AG09309 (cell line): Measurements from ENCODE around the gene DCLK2.

ENCODE experiments used
- DNase-seq: peaks from one replicate; pipeline ENCODE4 v3.0.0-alpha.2; 2010; ENCODE audit warnings: low read depth
- H3K4me3 ChIP-seq: 2 replicates; pipeline ENCODE4 v1.5.1; 2011; ENCODE audit warnings: mild to moderate bottlenecking, low read depth, low read length, moderate library complexity; ENCODE audit not compliant: control insufficient read depth
- TF ChIP-seq, protein P1 (sequence below): IDR thresholded peaks from 2 replicates; pipeline ENCODE4 v1.5.1; 2011; ENCODE audit warnings: mild to moderate bottlenecking, low read depth, low read length, inconsistent platforms; ENCODE audit not compliant: insufficient read depth, control insufficient read depth; ENCODE audit errors: missing control alignments

DCLK2 gene

DNA sequence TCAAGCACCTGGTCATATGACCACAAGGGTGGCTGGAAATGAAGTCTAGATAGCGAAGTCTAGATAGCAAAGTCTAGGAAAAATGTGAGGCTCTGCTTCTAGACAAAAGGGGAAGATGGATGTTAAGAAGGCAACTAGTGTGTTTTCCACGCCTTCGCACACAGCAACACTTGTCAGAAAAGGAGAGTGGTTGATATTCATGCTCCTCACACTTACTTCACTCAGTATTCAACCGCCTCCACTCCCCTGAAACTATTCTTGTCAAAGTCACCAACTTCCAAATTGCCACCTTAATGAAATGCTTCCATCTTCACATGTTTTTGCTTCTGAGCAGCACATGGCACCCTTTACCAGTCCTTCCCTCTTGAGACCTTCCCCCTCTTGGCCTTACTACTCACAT lies 27.7 kb upstream of the DCLK2 start:
- DNase-seq: no peak
- TF ChIP-seq, protein P1, sequence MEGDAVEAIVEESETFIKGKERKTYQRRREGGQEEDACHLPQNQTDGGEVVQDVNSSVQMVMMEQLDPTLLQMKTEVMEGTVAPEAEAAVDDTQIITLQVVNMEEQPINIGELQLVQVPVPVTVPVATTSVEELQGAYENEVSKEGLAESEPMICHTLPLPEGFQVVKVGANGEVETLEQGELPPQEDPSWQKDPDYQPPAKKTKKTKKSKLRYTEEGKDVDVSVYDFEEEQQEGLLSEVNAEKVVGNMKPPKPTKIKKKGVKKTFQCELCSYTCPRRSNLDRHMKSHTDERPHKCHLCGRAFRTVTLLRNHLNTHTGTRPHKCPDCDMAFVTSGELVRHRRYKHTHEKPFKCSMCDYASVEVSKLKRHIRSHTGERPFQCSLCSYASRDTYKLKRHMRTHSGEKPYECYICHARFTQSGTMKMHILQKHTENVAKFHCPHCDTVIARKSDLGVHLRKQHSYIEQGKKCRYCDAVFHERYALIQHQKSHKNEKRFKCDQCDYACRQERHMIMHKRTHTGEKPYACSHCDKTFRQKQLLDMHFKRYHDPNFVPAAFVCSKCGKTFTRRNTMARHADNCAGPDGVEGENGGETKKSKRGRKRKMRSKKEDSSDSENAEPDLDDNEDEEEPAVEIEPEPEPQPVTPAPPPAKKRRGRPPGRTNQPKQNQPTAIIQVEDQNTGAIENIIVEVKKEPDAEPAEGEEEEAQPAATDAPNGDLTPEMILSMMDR: no peak
- no peak overlapping the region for H3K4me3 ChIP-seq

DNA sequence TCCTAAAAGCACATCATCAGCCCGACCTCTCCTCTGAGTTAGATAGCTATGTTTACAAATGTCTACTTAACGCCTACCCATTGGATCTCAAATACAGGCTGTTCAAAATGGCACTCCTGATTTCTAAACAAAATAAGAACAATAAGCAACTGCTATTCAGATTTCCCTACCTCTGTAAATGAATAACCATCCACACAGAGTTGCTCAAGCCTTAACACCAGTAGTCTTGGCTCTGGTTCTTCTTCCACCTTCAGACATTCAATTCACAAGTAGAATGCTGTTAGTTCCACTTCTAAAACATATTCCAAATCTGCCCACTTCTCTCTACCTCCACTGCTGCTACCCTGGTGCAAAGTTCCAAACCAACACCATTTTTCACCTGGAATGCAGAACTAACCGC lies 27.1 kb upstream of the DCLK2 start:
- no peak for DNase-seq
- H3K4me3 ChIP-seq: no peak overlapping the region
- TF ChIP-seq, protein P1: no peak

DNA sequence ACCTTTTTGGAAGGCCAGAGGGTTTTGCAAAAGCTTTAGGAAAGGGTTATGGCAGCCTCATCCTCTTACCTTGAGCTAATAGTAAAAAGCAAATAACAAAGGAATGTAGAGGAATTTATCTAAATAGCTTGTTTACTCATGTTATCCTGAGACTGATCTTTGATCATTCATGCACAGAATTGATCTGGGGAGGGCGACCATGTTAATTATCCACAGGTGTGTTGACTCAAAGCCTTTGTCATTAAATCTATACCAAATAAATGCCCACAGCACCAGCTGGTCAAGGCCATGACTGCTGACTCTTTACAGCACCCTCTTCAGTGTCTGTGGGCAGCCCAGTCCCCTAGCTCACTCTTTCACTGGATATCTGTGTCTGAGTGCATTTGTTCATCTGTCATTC lies 22.8 kb upstream of the DCLK2 start:
- no peak overlapping the region for H3K4me3 ChIP-seq
- DNase-seq: no peak
- TF ChIP-seq, protein P1: no peak

DNA sequence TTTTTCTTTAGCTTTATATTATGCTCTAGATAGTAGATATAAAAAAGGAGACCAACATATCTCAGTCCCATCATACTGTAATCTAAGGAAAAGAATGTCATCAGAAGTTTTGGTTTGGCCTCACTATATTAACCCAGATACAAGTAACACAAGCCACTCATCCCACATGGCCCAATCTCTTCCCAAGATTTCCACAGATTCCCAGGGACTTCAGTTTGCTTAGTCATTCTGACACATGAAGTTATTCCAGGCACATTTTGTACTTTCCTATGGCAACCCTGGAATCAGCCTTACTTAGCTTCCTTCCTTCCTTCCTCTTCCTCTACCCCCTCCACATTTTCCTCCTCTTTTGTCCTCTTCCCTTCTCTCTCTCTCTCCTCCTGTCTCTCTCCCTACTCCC lies 21.7 kb upstream of the DCLK2 start:
- TF ChIP-seq, protein P1: no peak
- peak; percentile 33 for DNase-seq
- no peak overlapping the region for H3K4me3 ChIP-seq

DNA sequence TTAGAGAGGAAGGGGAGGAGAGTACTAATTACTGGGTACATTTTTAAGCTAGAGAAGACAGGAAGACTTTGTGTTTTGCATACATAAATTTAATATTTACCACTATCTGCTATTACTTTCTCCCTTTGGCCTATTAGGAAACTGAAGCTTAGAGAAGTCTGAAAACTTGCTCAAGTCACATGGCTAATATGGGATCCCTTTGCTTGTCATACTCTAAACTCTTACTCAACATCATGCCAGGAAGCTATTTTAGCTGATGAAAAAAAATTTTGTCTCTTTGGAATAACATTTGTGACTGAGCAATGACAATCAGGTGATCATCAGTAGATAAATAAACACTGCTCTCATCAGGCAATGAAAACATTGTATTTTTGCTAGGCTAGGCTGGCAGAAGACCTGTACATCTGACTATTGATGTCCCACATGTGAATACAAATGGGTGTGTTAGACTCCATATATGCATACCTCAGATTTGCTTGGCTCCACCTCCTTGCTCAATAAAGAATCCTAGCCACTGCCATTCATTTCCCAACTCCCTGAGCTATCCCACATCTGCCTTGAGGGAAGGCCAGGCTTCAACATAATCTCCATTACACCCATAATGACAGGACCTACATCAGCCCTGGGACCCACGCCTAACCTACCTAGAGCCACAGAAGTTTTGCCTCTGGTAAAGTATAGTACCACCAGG lies 17.0 kb upstream of the DCLK2 start:
- DNase-seq: no peak
- TF ChIP-seq, protein P1: no peak
- no peak overlapping the region for H3K4me3 ChIP-seq

DNA sequence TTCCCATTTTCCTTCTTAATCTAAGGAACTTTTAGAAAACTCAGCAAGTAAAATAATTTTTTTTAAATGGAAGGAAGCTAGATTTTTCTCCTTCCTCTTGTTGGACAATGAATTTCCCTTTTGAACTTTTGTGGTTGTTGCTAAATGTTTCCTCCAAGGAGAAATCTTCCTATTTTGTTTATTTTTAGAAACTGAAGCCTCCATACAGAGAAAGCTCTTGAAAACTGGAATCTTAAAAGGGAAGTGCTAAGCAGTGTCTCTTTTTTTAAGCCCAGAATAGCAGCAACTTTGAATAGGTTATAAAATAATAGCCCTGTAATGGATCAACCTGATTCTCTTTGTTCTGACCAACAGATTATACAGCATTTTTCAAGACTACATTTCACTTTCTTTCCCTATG lies 15.1 kb upstream of the DCLK2 start:
- DNase-seq: no peak
- no peak overlapping the region for H3K4me3 ChIP-seq
- TF ChIP-seq, protein P1: no peak

DNA sequence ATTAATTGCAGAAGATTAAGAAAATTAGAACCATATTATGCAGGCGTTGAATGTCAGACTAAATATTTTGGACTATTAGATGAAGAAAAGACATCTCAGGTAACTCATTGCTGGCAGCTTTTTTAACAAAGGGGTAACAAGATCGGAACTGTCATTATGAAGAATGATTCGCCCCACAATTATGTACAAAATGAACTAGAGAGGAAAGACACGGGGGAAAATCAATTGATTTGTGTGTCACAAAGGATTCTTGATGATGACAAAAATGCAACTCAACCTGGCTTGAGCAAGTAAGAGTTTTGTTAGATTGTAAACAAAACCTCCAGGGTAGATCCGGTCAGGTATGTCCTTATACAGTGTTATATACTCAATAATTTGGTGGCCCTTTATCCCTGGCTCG lies 12.5 kb upstream of the DCLK2 start:
- DNase-seq: no peak

More for the DNA sequence above, 12.5 kb upstream of the DCLK2 start:
- H3K4me3 ChIP-seq: no peak overlapping the region
- TF ChIP-seq, protein P1: no peak
